Activated CD4-positive, alpha-beta T cell treated with anti-CD3 and anti-CD28 coated beads, Interleukin-2, amount 50 U/mL, for 16 hours (primary cell): ENCODE data around the gene BAIAP2L1.

Source experiments
- DNase-seq: peaks from one replicate; pipeline ENCODE4 v3.0.0-alpha.2; 2020

BAIAP2L1 gene

GRCh38 chr7:98257701-98258100 lies 143.2 kb downstream of the BAIAP2L1 start:
- DNase-seq, result no peak

- no peak for DNase-seq
Measured at GRCh38 chr7:98256431-98256830, 144.5 kb downstream of the BAIAP2L1 start.

GRCh38 chr7:98254951-98255610 lies 145.8 kb downstream of the BAIAP2L1 start:
- peak; percentile 61 for DNase-seq

GRCh38 chr7:98254516-98254915 lies 146.4 kb downstream of the BAIAP2L1 start:
- DNase-seq, result no peak

GRCh38 chr7:98252425-98253054 lies 148.3 kb downstream of the BAIAP2L1 start:
- DNase-seq, result no peak

- DNase-seq, result peak; percentile 93
Measured at GRCh38 chr7:98251601-98252424, 149.1 kb downstream of the BAIAP2L1 start, which contains the start of gene TECPR1. TECPR1 (minus strand) TSS chr7:98252232; CDS start chr7:98246146, 6,086 bp downstream.

GRCh38 chr7:98251231-98251600 lies 149.7 kb downstream of the BAIAP2L1 start:
- peak; percentile 38 for DNase-seq

- peak; percentile 61 for DNase-seq
Measured at GRCh38 chr7:98250789-98251188, 150.1 kb downstream of the BAIAP2L1 start.

- peak; percentile 4 for DNase-seq
Measured at GRCh38 chr7:98249106-98249505, 151.8 kb downstream of the BAIAP2L1 start.

- no peak for DNase-seq
Measured at GRCh38 chr7:98248156-98248555, 152.7 kb downstream of the BAIAP2L1 start.

- DNase-seq, result no peak
Measured at GRCh38 chr7:98244871-98245270, 156.0 kb downstream of the BAIAP2L1 start.

- no peak for DNase-seq
Measured at GRCh38 chr7:98242934-98243333, 158.0 kb downstream of the BAIAP2L1 start.

GRCh38 chr7:98242342-98242741 lies 158.5 kb downstream of the BAIAP2L1 start:
- no peak for DNase-seq

- DNase-seq, result no peak
Measured at GRCh38 chr7:98241674-98242241, 159.1 kb downstream of the BAIAP2L1 start.
